Stimulated activated CD8-positive, alpha-beta memory T cell treated with anti-CD3 and anti-CD28 coated beads, Interleukin-4, amount 100 ng/mL, for 1 hour (primary cell): ENCODE results near the gene SLC25A48.
A peak's percentile ranks its signal among the peaks of the same experiment; 100 is the strongest.

Experiments
- DNase-seq, 2 donors: peaks; one replicate each; pipeline ENCODE4 v3.0.0-alpha.2; 2020; ENCODE audit warnings: low read depth in 2 of 2, low spot score in 1 of 2

Gene SLC25A48

DNA sequence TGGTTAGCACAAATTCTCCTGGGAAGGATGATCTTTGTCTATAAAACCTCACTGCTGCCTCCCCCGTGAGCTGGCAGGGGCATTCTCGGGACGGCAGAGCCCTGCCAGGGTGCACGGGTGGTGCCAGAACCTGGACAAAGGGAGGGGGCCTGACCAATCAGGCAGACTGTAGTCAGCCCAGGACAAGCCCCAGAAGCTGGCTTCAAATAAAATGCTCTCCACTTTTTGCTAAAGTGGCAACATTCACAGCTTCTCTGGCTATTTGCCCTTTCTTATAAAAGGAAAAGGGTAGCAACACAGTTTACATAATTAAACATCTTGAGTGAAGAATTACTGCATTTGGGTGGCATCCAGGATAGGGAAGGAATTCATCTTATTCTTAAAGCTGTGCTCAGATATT, 46.8 kb downstream of the SLC25A48 start:
- DNase-seq: no peak

DNA sequence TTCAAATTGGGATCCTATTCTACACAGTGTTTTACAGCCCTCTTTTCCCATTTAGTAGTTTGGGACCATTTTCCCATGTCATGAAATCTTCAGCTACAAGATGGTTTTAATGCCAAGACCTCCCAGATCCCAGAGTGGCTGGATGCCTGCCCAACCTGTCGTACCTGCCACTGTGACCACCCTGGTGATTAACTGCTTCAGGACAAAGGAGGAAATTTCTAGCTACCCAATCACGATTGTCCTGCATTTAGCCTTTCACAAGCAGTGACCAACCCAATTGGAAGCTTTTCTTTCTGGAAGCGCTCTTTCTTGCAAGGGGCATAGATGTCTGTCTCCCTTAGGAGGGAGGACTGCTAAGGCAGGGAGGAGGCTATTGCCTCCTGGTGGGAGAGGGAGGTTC, 47.4 kb downstream of the SLC25A48 start:
- DNase-seq: no peak

DNA sequence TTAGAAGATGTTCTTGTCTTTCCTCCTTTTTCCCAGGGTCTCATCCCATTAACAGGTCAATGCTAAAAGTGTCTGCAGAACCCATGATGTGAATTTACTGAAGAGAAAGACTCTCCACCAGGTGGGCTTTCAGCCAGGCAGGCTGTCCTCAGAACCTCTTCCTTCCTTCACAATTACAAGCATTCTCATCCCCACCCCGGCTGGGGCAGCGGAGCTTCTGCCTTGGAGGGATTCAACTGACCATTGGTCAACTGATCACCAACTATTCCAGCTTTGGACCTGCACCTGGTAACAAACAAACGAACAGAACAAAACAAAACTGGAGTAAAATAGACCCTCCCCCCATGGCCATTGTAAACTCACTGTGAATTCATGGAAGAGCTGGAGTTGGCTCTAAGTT, 48.6 kb downstream of the SLC25A48 start:
- no peak for DNase-seq

DNA sequence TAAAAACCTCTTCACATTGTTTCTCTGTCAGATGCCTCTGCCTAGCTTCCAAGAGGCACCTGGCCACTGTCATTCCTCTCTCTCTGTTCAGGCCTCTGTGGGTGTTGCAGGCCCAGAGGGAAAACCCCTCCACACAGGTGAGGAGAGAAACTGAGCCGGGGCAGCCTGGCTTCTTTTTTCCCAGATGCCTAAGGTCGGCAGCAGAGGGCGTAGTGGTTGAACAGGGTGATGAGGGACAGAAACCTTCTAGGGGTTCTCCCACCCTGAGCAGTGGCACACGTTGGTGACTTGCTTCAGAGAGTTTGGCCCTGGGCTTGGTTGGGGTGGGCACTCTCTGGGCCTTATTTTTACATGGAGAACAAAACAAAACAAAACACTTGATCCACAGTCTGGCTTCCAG, 49.0 kb downstream of the SLC25A48 start:
- no peak for DNase-seq

DNA sequence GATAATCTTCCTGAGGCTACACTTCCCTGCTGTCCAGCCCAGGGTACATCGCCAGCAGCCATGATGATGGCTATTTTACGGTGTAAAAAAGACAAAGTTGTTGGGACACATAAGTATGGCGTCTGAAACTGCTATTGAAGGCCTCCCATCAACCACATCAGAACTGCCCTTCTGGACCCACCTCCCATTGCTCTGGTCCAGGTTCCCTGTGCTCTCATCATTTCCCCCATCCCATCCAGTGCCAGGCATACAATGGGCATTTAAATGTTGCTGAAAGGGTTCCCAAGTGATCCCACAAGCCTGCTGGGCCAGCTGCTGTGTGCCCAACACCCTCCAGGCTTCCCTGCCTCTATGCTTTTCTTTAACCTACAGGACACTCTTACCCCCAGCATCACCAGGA, 50.6 kb downstream of the SLC25A48 start:
- no peak for DNase-seq

DNA sequence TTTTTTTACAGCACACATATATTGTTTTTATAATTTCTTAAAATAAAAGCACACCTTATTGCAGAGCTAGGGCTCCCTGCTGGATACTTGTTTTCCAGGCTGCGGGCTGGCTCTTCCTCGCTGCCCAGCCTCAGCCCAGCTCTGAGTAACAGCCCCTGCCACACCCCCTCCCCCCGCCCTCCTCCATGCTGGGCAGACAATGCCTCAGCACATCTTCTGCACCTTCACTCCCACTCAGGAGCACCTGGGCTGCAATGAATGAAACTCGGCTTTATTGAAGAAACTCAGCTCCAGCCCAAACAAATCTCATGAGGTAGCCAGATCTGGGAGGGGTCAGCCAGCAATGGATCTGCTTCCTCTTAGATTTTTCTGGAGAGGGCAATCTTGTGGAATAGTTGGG, 51.7 kb downstream of the SLC25A48 start:
- DNase-seq: no peak

DNA sequence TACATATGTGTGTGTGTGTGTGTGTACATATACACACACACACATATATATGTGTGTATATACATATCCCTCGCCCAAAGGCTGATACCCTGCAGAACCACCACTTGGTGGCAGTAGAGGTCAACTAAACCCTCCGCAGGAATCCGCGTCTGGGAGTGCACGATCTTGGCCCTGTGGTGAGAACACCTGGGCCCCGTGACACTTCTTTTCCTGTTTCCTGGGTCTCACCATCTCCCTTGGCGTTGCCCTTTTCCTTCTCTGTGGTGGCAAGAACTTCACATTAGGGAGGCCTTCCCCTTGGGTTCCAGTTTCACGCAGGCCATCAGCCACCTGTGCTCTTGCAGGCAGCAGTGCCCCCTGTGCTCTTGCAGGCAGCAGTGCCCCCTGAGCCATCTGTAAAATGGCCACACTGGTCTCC, 53.0 kb downstream of the SLC25A48 start:
- DNase-seq: peak; percentile 15 to 29

DNA sequence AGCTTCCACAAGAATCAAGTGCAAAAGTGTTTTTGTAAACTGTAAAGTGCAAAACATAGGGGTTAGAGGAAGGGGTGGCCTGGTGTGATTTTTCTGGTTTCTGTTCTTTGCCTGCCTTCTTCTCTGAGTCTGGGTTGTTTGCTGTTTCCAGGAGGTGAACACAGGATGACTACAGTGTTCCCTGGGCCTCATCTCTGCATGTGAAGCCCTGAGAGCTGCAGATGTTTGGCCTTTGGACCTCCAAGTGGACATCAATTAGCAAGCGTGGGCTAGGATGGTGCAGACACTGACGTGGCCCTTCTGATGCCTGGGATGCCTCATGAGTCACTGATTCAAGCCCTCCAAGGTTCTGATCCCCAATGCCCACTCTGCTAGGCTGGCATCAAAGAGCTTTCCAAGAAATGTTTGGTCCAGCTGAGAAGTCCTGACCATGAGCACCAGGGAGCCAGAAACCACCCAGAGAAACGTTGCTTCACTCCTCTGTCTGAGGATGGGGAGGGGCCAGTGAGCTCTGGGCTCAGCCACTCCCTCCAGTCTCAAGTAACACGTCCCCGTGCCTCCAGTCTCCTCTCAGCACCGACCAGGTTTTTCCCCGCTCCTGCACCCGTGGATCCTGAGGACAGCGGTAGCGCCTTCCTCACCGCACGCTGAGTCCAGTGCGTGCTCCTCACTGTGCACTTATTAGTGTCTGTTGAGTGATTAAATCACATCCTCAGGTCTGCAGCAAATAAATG, 53.6 kb downstream of the SLC25A48 start:
- DNase-seq: no peak

DNA sequence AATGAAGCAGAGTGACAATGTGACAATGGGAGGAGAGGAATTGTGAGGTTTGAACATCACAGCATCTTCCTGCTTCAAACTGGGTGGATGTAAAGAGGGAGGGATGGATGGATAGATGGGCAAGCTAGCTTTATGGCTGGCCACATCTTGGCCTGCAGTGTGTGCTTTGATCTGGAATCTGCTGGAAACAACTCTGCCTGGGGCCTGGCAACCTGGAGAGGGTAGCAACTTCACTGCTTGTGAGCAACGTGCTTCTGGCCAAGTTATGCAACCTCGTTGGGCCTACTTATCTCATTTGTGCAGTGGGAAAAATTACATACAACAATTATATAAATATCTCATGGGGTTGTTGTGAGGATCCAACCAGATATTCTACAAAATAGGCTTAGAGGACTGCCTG, 55.8 kb downstream of the SLC25A48 start:
- DNase-seq: no peak

DNA sequence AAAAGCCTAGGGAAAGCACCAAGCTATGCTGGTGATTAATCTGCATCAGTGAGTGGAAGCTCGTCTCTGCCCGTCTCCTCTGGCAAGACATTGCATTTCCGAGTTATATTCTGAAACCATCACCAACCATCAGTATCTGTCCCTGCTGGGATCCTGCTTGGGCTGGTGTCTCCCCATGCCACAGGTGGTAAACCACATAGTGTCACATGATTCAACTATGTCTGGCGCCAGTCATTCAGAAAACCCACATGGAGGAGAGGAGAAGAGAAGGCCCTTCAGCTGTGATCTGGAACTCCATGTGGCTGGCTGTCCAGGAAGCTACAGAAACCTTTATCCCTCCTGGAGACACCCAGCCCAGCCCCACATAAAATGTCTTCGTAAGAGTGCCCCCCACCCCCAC, 56.4 kb downstream of the SLC25A48 start:
- DNase-seq: no peak

DNA sequence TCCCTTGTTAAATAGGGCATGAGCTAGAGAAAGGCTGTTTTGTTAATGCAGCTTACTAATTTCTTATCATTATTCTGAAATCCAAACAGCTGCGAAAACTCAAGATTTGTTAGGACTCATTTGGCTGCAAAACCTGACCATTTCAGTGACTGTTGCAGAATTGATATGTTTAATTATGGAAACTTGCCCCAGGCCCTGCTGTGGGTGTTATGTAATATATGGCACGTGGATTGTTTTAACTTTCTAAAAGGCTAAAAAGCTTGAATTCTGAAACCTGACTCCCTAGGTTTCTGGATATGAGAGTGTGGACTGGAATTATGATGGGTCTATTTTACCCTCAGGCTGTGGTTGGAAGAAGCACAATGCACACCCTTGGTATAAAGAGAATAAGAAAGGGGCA, 56.8 kb downstream of the SLC25A48 start:
- DNase-seq: no peak

DNA sequence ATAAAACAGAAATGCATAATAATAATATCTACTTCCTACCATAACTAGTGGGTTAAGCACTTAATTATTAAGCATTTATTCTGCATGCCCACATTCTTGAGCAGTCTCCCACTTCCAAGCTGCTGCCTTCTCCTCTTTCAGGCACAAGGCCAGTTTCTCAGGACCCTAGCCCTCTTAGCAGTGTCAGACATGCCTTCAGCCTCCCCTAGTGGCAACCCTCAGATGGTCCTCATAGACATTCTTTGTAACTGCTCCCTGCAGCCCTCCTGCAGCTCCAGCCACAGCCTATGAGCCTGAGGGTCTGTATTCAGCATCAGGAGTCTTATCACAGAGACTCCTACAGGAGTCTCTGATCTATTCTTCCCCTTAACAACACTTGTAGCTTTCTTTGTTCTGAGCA, 57.3 kb downstream of the SLC25A48 start:
- DNase-seq: no peak

DNA sequence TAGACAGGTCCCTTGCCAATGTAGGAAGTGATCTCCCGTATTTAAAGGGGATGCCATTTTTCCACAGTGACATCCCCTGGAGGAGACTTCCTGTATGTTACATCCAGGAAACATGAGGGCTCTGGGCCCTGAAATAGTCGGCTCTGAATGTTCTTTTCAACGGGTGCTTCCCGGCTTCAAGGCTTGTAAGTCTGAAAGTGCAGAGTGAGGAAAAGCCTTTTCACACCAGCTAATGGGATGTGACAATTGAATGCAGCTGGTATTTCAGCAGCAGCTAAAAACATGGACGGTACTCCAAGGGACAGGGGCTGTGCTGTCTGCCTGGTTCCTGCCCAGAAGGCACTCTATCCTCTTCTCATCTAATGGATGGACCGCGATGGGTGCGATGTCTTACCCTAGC, 59.8 kb downstream of the SLC25A48 start:
- no peak for DNase-seq

DNA sequence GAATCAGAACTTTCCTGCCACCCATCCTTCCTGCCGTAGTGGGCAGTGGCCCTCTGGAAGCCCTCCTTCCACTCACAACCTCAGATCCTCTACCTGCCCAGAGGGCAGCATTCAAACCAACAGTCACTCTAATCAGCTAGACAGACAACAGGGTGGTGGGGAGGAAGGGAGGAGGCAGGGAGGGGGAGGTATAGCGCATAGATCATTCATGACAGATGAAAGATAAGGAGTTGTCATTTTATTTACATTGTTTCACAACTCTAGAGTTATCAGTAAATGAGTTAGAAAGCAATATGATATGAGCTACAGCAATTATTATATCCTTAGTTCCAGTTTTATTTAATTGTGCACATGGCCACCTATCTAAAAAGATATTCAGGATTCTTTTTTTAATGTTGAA, 60.3 kb downstream of the SLC25A48 start:
- DNase-seq: no peak

DNA sequence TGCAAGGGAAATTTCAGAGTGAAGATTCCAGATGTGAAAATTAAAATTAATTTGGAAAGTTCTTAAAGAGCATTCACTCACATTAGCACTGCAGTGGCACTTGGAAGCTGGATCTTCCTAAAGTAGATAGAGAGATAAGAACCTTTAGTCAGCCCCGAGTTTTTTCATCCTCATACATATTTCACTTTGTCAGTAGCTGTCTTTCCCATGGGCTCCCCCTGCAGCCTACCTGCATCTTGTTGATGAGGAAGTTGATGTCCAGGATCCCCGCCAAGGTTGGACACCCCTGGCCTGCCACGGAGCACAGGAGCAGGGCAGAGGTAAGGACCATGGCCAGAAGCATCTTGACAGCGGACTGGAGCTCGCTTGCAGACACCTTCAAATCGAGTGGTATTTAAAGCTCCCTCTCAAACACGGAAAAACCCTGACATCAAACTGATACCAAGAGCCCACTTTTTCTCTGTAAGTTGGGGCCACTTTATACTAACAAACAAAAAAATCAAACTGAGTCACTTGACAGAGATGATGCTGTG, 61.1 kb downstream of the SLC25A48 start, which contains the start of gene IL9:
Gene IL9, minus strand, starts transcription at position 368 of the 533 bp plus-strand sequence. Its CDS starts 25 bp downstream, at position 343.
- DNase-seq: no peak

DNA sequence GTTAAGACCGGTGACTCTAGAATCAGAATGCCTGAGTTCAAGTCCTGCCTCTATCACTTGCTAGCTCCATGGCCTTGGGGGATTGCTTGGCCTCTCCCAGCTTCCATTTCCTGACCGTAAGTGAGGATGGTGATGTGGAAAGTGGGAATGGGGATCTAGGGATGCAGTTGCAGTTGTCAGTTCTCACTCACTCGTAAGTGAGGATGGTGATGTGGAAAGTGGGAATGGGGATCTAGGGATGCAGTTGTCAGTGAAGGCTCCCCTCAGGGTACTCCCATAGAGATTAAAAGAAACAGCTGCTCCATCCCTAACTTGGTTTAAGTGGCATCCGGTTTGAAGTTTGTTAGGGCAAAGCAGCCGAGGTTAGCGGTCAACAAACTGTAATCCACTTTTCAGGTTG, 64.2 kb downstream of the SLC25A48 start:
- DNase-seq: no peak

DNA sequence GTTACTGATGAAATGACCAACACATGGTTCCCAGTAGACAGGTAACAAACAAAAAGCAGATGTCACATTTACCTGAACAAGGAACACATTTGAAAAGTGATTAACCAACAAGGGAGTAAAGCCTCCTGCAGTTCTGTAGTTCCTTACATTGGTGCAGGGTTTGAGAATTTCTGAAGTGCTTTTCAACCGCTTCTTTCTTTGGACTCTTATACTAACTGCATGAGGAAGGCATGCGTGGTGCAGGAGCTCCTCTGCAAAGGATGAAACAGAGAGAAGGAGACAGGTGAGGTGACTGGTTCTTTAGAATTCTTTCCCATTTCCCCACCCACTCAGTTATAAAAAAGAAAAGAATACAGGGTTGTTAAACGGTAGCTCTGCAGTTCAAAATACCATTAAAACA, 65.8 kb downstream of the SLC25A48 start:
- DNase-seq: no peak

DNA sequence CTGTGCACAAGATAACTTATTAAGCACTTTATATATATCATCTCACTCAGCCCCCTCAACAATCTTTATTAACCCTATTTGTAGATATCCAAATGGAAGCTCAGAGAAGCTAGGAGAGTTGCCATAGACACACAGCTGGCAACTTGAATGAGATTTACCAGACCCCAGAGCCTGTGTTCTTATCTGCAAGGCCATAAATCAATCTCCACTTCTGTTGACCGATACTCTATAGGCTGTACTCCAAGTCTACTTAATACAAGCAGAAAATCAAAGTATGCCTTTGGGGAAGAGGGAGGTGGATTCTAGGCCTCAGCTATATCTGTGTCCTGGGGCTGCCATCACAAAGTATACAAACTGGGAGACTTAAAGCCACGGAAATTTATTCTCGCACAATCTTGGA, 67.2 kb downstream of the SLC25A48 start:
- no peak for DNase-seq

DNA sequence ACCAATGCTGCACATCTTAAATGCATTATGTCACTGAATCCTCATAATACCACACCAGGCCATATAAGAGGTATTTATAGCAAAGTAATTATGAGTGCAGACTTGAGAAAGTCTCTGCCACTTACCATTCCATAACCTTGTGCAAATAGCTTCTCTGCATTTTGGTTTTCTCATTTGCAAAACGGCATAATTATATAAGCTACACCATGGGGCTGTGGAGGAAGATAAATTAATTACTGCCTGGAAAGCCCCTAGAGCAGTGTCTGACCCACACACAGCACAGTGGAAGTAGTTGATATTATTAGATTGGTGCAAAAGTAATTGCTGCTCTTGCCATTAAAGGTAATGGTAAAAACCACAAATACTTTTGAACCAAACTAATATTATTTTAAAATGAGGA, 70.7 kb downstream of the SLC25A48 start:
- no peak for DNase-seq

DNA sequence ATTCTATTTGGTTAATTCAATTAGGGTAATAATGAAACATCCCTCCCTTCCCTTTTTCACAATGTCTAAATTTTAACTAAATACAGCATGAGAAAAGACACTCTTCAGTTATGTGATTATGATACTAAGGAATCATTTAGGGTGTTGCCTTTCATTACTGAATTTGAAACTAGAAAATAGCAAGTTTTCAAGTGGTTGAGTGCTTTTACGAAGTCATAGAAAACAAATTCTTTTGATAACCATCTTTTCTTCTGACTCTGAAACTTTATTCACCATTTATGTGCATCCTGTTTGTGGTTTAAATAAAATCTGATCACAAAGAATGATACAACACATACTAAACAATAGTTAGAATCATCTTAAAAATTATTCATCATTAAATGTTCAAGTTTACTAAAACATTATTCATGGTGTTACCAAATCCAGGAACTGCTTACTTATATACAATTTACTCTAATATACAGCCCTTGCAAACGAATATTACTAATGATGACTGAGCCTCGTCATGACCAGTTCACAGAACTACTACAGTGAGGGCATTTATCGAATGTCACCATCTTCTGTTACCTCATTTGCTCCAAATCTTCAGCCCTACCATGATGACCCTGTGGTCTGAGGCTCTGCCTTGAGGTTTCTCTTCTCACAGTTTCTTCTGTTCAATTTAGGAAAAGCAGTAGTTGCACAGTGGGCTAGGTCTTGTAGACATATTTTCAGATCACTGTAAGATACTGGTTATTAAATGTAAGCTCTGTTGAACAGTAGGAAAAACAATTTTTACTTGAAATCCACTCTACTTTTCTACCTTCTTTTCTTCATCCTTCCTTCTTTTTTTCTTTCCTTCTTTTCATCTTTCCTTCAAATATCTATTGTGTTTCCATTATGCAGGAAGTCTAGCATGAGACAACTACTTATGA, 79.5 kb downstream of the SLC25A48 start:
- no peak for DNase-seq

DNA sequence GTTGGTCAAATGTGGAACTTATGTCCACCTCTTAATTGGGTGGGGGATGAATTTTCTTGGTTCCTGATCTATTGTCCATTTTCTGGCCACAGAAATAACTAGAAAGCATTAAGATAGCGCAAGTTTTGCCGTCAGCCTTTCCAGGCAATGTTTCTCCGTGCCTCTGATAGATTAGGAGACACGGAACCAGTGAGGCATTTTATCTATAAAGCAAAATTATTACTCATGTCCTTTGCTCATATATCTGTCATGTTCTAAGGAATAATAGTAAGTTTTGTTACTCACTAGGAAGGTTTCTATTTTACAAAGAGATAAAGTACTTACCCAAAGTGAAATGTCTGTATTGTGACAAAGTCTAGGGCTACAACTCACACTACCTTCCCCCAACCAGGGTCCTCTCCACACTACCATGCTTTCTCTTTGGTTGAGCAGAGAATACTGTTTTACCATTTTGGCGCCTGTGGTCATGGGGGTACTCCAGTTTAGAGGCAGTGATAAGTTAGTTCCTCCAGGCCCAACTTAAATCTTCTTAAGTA, 81.1 kb downstream of the SLC25A48 start:
- DNase-seq: no peak
